Gastrocnemius medialis (tissue), 4 donors: ENCODE data around the gene IFRD2. TPM values are rescaled to one million over a fixed set of nuclear protein-coding genes. Genes with fewer than 3 reads are reported as not detected.
A peak's percentile ranks its signal among the peaks of the same experiment; 100 is the strongest.
"Not testable (repeated sequence)": the region's sequence is repeated elsewhere in the genome, so short reads cannot be mapped to it uniquely, and the experiment has no call there.

Source experiments
- ATAC-seq, 2 donors: fragments of 150-250 bp; one replicate each; pipeline ENCODE4 v1.9.1; 2016
- DNase-seq, 2 donors: peaks; one replicate each; pipeline ENCODE4 v3.0.0-alpha.2; 2019
- H3K27ac ChIP-seq, 4 donors: fragments of 200-600 bp; sonication (generic); 1 replicate in 1 of 4; 2 replicates in 3 of 4; pipeline ENCODE4 v1.5.1; 2016 to 2018; ENCODE audit warnings: mild to moderate bottlenecking in 2 of 4, moderate library complexity in 1 of 4
- H3K27me3 ChIP-seq, 3 donors: fragments of 200-600 bp; sonication (generic) in 2 of 3; 1 replicate in 1 of 3; 2 replicates in 2 of 3; pipeline versions ENCODE4 v1.5.1 to v1.6.0; 2016 to 2019; ENCODE audit warnings: mild to moderate bottlenecking in 1 of 3, moderate library complexity in 1 of 3
- H3K36me3 ChIP-seq, 2 donors: fragments of 200-600 bp; sonication (generic) in 1 of 2; one replicate each; pipeline ENCODE4 v1.5.1; 2017 to 2018
- H3K4me1 ChIP-seq, 2 donors: fragments of 200-600 bp; sonication (generic) in 1 of 2; one replicate each; pipeline ENCODE4 v1.5.1; 2016 to 2017; ENCODE audit warnings: mild to moderate bottlenecking in 2 of 2
- H3K4me3 ChIP-seq, 4 donors: fragments of 200-600 bp; sonication (generic) in 3 of 4; 1 replicate in 1 of 4; 2 replicates in 3 of 4; pipeline ENCODE4 v1.5.1; 2016 to 2019; ENCODE audit warnings: mild to moderate bottlenecking in 2 of 4
- H3K9me3 ChIP-seq, 3 donors: fragments of 200-600 bp; sonication (generic) in 2 of 3; 1 replicate in 1 of 3; 2 replicates in 2 of 3; pipeline ENCODE4 v1.5.1; 2016 to 2019
- POLR2A ChIP-seq, 2 donors: fragments of 450-650 bp; IDR thresholded peaks; one replicate each; pipeline ENCODE4 v1.6.1; 2017; ENCODE audit warnings: antibody characterized with exemption in 2 of 2, mild to moderate bottlenecking in 2 of 2, moderate library complexity in 2 of 2
- in situ Hi-C, 4 donors: fragments of 200-750 bp; cut with MboI; loops; one replicate each; pipeline versions ENCODE4 v1.15.0 to v1.8.0; 2017; ENCODE audit warnings: low sequenced_read_pairs in 4 of 4
- intact Hi-C: fragments of 100-400 bp; cut with DNase I; formaldehyde crosslinking; loops from one replicate; pipeline ENCODE4 v1.15.1; 2023; ENCODE audit warnings: low total_unique reads
- total RNA-seq, 4 donors: library from RNA; depleted of rRNA; stranded (reverse); fragments of >200 nt; gene quantifications; one replicate each; pipeline versions ENCODE4 v1.1.0 to v1.2.3, GENCODE V29; 2016
- TF ChIP-seq, protein P1 (sequence below), 5 experiments: fragments of 450-650 bp in 3 of 5; fragments of 200-600 bp in 2 of 5; sonication (generic) in 2 of 5; IDR thresholded peaks in 4 of 5; conservative IDR thresholded peaks in 1 of 5; 1 replicate in 4 of 5; 2 replicates in 1 of 5; pipeline ENCODE4 v1.5.1; 2016 to 2019; ENCODE audit warnings: antibody characterized with exemption in 5 of 5, mild to moderate bottlenecking in 3 of 5, moderate library complexity in 3 of 5

The IFRD2 gene
- total RNA-seq, 4 donors from 2014 or later, result 111 to 145 (median 127) TPM

DNA sequence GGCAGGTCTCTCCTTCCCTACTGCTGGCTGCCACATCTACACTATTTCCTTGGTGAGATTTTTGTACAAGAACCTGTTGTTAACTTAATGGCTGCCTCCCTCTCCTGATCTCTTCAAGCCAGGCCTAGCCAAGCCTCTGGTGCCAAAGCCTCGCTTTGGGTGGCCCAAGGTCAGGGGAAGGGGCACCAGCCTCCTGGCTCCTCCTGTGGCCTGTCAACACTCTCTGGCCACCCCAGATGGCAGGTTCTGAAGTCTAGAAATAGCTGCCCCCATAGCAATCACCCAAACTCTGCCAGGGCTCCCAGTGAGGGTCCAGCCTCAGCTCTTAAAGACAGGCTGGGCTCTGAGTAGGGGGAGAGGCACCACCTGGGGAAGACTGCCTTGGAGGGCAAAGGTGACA lies 5.0 kb downstream of the IFRD2 start:
- Histone ChIP-seq H3K4me3 (no peak overlapping the region), H3K27ac (peak overlapping the region in 1 of 4 donors; percentile 41), H3K9me3 (no peaks in the 10 kb centered on the region), H3K36me3 (peaks cover 0 to 38% of the 10 kb centered on the region in 2 donors), H3K4me1 (peaks cover 8 to 13% of the 10 kb centered on the region in 2 donors), H3K27me3 (no peaks in the 10 kb centered on the region)
- in situ Hi-C loops (loop anchor here in 1 of 4 donors (25.0 kb wide), 1 partner anchor 350 kb away; the partner anchor contains the start of genes MON1A and RBM6), intact Hi-C loops (no loop called here)
- no peak for TF ChIP-seq POLR2A (IDR thresholded peaks at IDR 0.05)
- TF ChIP-seq, protein P1, sequence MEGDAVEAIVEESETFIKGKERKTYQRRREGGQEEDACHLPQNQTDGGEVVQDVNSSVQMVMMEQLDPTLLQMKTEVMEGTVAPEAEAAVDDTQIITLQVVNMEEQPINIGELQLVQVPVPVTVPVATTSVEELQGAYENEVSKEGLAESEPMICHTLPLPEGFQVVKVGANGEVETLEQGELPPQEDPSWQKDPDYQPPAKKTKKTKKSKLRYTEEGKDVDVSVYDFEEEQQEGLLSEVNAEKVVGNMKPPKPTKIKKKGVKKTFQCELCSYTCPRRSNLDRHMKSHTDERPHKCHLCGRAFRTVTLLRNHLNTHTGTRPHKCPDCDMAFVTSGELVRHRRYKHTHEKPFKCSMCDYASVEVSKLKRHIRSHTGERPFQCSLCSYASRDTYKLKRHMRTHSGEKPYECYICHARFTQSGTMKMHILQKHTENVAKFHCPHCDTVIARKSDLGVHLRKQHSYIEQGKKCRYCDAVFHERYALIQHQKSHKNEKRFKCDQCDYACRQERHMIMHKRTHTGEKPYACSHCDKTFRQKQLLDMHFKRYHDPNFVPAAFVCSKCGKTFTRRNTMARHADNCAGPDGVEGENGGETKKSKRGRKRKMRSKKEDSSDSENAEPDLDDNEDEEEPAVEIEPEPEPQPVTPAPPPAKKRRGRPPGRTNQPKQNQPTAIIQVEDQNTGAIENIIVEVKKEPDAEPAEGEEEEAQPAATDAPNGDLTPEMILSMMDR (IDR thresholded peaks at IDR 0.05 in 4 of 5, conservative IDR thresholded peaks at IDR 0.05 in 1 of 5), result no peak
- DNase-seq, result no peak
- ATAC-seq, result no peak

DNA sequence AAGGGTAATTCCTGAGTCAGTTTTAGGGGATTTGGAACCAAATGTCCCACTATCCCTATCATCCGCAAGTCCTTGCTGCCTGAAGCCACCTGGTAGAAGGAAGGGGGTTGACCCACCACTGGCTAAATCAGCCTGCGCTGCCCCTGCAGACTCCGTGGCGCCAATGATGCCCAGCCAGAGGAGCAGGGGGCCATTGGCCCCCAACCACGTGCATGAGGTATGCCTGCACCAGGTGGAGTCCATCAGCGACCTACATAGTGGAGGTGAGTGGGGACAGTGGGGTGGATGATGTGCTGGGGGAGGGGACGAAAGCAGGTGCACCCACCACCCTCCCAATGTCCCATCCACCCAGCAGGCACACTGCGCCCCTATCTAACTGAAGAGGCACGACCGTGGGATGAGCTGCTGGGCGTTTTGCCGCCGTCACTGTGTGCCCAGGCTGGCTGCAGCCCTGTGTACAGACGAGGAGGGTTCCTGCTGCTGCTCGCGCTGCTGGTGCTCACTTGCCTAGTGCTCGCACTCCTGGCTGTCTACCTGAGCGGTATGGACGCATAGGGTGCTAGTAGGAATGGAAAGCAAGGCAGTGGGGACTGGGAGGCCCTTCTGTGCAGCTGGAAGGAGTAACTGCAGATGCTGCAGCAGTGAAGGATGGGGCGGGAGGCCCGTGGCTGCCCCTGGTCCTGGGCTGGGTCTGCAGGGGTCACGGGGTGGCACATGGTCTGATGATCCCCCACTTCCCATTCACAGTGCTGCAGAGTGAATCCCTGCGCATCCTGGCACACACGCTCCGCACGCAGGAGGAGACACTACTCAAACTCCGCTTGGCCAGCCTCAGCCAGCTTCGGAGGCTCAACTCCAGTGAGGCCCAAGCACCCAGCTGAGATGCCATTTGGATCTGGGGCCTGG lies 5.7 kb downstream of the IFRD2 start:
- Histone ChIP-seq H3K27ac (peak overlapping the region in 1 of 4 donors; percentile 41), H3K4me1 (peaks cover 8 to 12% of the 10 kb centered on the region in 2 donors), H3K36me3 (peaks cover 0 to 38% of the 10 kb centered on the region in 2 donors), H3K9me3 (no peaks in the 10 kb centered on the region), H3K4me3 (no peak overlapping the region), H3K27me3 (no peaks in the 10 kb centered on the region)
- intact Hi-C loops, result no loop called here
- no peak for DNase-seq
- no peak for ATAC-seq
- in situ Hi-C loops, result loop anchor here in 1 of 4 donors (25.0 kb wide), 1 partner anchor 349 kb away; the partner anchor contains the start of genes MON1A and RBM6
- TF ChIP-seq POLR2A (IDR thresholded peaks at IDR 0.05), result no peak
- TF ChIP-seq, protein P1 (IDR thresholded peaks at IDR 0.05 in 4 of 5, conservative IDR thresholded peaks at IDR 0.05 in 1 of 5), result no peak

- H3K27ac ChIP-seq, result not testable (repeated sequence)
Measured at GRCh38 chr3:50284121-50284520, 8.1 kb downstream of the IFRD2 start.

DNA sequence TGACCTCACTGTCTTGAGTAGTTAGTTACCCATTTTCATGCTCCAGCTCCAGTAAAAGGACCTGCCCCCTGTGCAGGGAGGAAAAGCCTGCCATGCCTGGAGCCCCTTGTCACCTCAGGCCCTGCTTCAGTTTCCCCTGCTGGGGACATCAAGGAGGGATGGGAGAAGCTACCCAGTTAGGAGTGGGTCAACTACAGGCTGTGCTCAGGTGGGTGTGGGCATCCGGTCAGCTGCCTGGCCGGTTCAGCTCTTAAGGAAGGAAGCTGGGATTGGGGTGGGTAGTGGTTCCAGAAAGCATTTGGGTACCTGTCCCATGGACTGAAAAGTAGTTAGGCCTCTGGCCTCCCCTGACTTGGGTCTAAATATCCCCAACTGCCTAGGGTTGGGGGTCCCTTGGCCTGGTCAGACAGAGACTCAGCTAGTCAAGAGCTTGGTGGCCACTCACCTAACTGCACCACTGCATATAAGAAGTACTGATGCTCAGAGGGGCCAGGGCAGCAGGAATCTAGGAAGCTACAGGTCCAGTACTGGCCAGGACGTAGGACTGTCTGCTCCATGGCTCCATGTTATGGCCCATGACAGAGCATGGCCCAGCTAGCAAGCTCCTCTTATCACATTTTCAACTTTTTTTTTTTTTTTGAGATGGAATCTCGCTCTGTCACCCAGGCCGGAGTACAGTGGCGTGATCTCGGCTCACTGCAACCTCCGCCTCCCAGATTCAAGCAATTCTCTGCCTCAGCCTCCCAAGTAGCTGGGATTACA lies 12.8 kb downstream of the IFRD2 start:
- DNase-seq (no peak), ATAC-seq (peak; percentile 12 to 28)
- H3K27ac ChIP-seq, result peak overlapping the region; percentile 77 to 88 (median 82)
- H3K27me3 ChIP-seq, result no peaks in the 10 kb centered on the region
- H3K4me1 ChIP-seq, result peaks cover 15 to 22% of the 10 kb centered on the region in 2 donors
- H3K4me3 ChIP-seq, result peak overlapping the region in 2 of 4 donors; percentile 25 to 34
- H3K9me3 ChIP-seq, result no peaks in the 10 kb centered on the region
- TF ChIP-seq, protein P1 (IDR thresholded peaks at IDR 0.05 in 4 of 5, conservative IDR thresholded peaks at IDR 0.05 in 1 of 5), result no peak
- no peak for TF ChIP-seq POLR2A (IDR thresholded peaks at IDR 0.05)
- H3K36me3 ChIP-seq, result no peaks in the 10 kb centered on the region
- intact Hi-C loops (no loop called here), in situ Hi-C loops (loop anchor here in 1 of 4 donors (10.0 to 25.0 kb wide), 2 partner anchors 55 to 342 kb away; partner anchors contain the start of genes MON1A and RBM6)

More at GRCh38 chr3:50284121-50284520, 8.1 kb downstream of the IFRD2 start:
- H3K9me3 ChIP-seq, H3K27me3 ChIP-seq, H3K4me3 ChIP-seq, ATAC-seq, DNase-seq, intact Hi-C loops: not testable (repeated sequence)
- Histone ChIP-seq H3K4me1 (peaks cover 4 to 12% of the 10 kb centered on the region in 2 donors), H3K36me3 (peaks cover 0 to 22% of the 10 kb centered on the region in 2 donors)
- in situ Hi-C loops, result loop anchor here in 1 of 4 donors (25.0 kb wide), 1 partner anchor 347 kb away; the partner anchor contains the start of genes MON1A and RBM6
